Measurements from ENCODE around the gene MYBPC1.
"Not testable (repeated sequence)": the region's sequence is repeated elsewhere in the genome, so short reads cannot be mapped to it uniquely, and the experiment has no call there.

MYBPC1 gene

DNA sequence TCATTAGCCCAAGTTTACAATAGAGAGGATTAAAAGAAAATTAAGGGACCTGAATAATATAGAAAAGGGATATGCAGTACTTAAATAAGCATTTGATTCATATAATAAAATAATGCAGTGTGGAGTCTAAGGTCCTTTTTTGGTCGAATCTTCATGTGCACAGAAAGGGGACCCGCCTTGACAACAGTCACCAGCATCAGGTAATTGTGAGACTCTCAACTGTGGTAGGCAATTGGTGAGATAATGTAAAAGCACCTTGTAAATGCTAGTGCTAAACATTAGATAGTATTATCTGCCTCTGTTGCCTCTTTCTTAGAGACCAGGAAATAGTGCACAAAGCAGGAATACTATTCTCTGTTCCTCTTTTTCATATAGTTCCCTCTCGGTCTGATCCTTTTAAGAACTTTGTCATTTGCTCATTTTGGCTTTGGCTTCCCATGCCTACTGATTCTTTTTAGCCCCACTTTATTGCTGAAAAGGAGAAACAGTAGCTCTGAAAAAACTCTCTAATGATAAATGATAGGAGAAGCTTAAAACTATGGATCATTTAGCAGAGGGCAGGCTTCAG is 120.2 kb downstream of the MYBPC1 start:
- peaks cover 11% of the 10 kb centered on the region for H3K4me1 ChIP-seq (ENCODE audit: insufficient read depth, low read length)
- no peak overlapping the region for H2AFZ ChIP-seq (ENCODE audit: low read depth, low read length)
- no peaks in the 10 kb centered on the region for H3K36me3 ChIP-seq (ENCODE audit: insufficient read depth, low read length)
- H3K27me3 ChIP-seq (ENCODE audit: insufficient read depth, low read length): no peaks in the 10 kb centered on the region
- H3K4me3 ChIP-seq (ENCODE audit: low read length): no peak overlapping the region
- H3K9me3 ChIP-seq (ENCODE audit: low read length): no peaks in the 10 kb centered on the region

DNA sequence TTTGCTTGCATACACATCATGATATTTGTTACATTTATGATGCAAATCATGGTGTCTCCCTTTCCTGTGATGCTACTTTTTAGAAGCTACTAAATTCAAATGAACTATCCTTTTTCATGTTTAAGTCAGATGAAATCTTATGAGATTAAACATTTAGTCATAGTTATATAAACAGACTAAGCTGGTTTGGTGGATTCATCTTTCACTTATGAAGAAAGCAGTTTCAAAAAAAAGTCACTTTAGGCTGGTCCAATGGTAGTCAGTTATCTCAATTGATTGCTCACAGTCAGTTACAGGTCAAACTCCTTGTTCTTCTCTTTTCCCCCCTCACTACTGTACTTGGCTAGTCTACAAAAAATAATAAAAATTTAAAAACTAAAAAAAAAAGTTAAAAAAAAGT is 124.8 kb downstream of the MYBPC1 start:
- Histone ChIP-seq H3K9me3 (ENCODE audit: low read length) (no peaks in the 10 kb centered on the region), H2AFZ (ENCODE audit: low read depth, low read length) (no peak overlapping the region), H3K36me3 (ENCODE audit: insufficient read depth, low read length) (peaks cover 2% of the 10 kb centered on the region), H3K4me1 (ENCODE audit: insufficient read depth, low read length) (no peaks in the 10 kb centered on the region), H3K27me3 (ENCODE audit: insufficient read depth, low read length) (no peaks in the 10 kb centered on the region), H3K4me3 (ENCODE audit: low read length) (no peak overlapping the region)

DNA sequence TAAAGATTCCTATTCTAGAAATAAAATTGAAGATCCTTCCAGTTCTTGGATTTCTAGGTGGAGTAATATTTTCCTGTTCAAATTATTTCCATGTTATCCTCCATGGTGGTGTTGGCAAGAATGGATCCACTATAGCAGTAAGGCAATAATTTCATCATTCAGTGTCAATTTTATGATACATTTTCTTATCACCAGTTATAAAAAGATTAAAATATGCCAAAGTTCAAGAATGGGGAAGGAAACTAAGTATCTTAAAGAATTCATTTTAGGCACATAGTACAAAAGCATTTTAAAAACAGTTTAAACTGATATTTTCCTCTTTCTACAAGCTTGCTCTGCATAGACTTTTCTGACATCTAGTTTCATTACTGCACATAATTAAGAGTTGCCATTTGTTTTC is 125.3 kb downstream of the MYBPC1 start:
- Histone ChIP-seq H3K9me3 (ENCODE audit: low read length) (no peaks in the 10 kb centered on the region), H2AFZ (ENCODE audit: low read depth, low read length) (no peak overlapping the region), H3K36me3 (ENCODE audit: insufficient read depth, low read length) (peaks cover 2% of the 10 kb centered on the region), H3K27me3 (ENCODE audit: insufficient read depth, low read length) (no peaks in the 10 kb centered on the region), H3K4me3 (ENCODE audit: low read length) (no peak overlapping the region), H3K4me1 (ENCODE audit: insufficient read depth, low read length) (no peaks in the 10 kb centered on the region)

DNA sequence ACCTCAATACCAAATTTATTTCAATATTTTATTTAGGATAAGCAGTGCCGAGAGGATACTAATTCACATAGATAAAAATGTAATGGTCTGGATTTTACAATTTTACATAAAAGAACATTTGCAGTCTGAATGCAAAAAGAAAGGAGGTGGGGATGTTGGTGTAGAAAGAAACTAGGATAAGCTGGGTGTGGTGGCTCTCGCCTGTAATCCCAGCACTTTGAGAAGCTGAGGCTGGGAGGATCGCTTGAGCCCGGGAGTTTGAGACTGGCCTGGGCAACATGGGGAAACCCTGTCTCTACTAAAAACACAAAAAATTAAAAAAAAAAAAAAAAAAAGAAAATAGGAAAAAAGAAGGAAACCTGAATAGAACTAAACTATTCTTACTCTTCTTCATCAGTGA is 127.6 kb downstream of the MYBPC1 start:
- no peaks in the 10 kb centered on the region for H3K9me3 ChIP-seq (ENCODE audit: low read length)
- no peaks in the 10 kb centered on the region for H3K4me1 ChIP-seq (ENCODE audit: insufficient read depth, low read length)
- H2AFZ ChIP-seq (ENCODE audit: low read depth, low read length): no peak overlapping the region
- no peaks in the 10 kb centered on the region for H3K27me3 ChIP-seq (ENCODE audit: insufficient read depth, low read length)
- H3K4me3 ChIP-seq (ENCODE audit: low read length): no peak overlapping the region
- peaks cover 6% of the 10 kb centered on the region for H3K36me3 ChIP-seq (ENCODE audit: insufficient read depth, low read length)

DNA sequence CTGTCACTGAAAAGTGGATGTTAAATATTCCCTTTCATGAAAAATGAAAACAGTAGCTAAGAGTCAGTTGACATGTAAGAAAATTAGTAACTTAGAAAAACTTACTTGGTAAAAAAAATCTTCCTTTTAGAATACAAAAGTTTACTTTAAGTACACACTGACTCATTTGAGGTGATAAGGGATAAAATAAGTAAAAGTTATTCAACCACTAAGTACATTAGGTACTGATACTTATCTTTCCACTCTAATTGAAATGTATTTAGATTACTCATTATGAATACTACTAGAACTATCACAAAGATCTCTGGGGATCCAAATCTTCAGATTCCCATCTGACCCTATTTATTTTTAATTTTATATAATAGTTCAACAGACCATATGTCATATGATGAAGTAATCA is 132.3 kb downstream of the MYBPC1 start:
- Histone ChIP-seq H3K36me3 (ENCODE audit: insufficient read depth, low read length) (peaks cover 3% of the 10 kb centered on the region), H3K4me1 (ENCODE audit: insufficient read depth, low read length) (no peaks in the 10 kb centered on the region), H2AFZ (ENCODE audit: low read depth, low read length) (no peak overlapping the region), H3K27me3 (ENCODE audit: insufficient read depth, low read length) (no peaks in the 10 kb centered on the region), H3K4me3 (ENCODE audit: low read length) (no peak overlapping the region), H3K9me3 (ENCODE audit: low read length) (no peaks in the 10 kb centered on the region)

DNA sequence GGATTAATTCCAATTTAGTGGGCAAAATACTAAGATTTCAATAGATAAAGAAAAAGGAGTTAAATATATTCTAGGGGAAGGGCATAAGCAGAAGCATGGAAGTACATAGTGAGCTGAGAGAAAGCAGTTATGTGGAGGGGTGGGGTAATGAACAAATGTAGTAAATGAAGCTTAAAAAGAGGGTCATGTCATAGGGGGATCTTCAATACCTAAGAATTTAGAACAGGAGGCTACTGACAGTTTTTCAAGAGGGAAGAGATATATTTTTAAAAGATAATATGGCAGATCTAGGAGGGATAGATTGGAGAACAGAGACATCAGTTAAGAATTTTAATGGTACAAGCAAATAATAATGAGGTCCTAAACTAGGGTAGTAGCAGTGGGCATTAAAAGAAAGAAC is 135.1 kb downstream of the MYBPC1 start:
- Histone ChIP-seq H3K4me3 (ENCODE audit: low read length) (no peak overlapping the region), H3K27me3 (ENCODE audit: insufficient read depth, low read length) (no peaks in the 10 kb centered on the region), H3K4me1 (ENCODE audit: insufficient read depth, low read length) (no peaks in the 10 kb centered on the region), H3K9me3 (ENCODE audit: low read length) (no peaks in the 10 kb centered on the region), H3K36me3 (ENCODE audit: insufficient read depth, low read length) (peaks cover 3% of the 10 kb centered on the region), H2AFZ (ENCODE audit: low read depth, low read length) (no peak overlapping the region)

DNA sequence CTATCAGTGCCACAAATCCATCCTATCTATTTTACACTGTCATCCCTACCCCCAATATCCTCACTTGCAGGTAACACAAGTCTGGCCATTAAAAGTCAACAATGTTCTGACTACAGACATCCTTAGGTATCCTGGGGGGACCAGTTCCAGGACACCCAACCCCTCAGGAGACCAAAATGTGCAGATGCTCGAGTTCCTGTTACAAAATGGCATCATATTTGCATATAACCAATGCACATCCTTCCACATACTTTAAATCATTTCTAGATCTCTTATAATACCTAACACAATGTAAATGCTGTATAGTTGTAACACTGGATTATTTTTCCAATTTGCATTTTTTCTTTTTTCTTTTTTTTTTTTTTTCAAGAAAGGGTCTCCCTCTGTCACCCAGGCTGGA is 137.5 kb downstream of the MYBPC1 start:
- Histone ChIP-seq H3K36me3 (ENCODE audit: insufficient read depth, low read length) (no peaks in the 10 kb centered on the region), H3K27me3 (ENCODE audit: insufficient read depth, low read length) (no peaks in the 10 kb centered on the region), H3K4me1 (ENCODE audit: insufficient read depth, low read length) (no peaks in the 10 kb centered on the region), H2AFZ (ENCODE audit: low read depth, low read length) (no peak overlapping the region), H3K4me3 (ENCODE audit: low read length) (no peak overlapping the region), H3K9me3 (ENCODE audit: low read length) (no peaks in the 10 kb centered on the region)

DNA sequence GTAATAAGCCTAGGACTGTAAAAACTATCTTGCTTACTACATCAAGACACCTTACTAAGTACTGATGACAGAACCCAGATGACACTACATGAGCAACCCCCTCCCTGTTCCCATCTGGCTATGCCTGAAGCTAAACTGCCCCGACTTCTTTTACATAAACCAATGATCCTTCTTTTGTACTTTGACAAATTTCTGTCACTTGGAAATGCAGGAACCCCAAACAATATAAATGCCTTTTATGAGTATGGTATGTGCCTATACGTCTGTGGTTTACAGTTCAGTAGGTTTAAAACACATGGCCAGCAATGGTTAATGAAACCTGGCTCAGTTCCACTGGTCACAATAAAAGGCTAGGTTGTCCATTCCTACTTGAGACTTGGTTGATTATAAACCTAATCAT is 138.4 kb downstream of the MYBPC1 start:
- Histone ChIP-seq H3K4me3 (ENCODE audit: low read length) (no peak overlapping the region), H2AFZ (ENCODE audit: low read depth, low read length) (no peak overlapping the region), H3K36me3 (ENCODE audit: insufficient read depth, low read length) (no peaks in the 10 kb centered on the region), H3K27me3 (ENCODE audit: insufficient read depth, low read length) (no peaks in the 10 kb centered on the region), H3K9me3 (ENCODE audit: low read length) (no peaks in the 10 kb centered on the region), H3K4me1 (ENCODE audit: insufficient read depth, low read length) (no peaks in the 10 kb centered on the region)

DNA sequence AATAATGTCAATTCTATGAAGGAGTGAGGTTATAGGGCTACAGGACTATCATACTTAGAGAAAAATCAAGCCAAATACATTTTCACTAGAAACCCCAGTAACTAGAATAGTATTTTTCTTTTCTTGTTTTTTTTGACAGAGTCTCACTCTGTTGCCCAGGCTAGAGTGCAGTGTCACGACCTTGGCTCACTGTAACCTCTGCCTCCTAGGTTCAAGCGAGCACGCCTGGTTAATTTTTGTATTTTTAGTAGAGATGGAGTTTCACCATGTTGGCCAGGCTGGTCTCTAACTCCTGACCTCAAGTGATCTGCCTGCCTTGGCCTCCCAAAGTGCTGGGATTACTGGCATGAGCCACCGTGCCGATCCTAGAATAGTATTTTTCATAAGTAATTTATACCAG is 139.7 kb downstream of the MYBPC1 start:
- H3K4me1 ChIP-seq (ENCODE audit: insufficient read depth, low read length); H3K9me3 ChIP-seq (ENCODE audit: low read length); H3K4me3 ChIP-seq (ENCODE audit: low read length); H2AFZ ChIP-seq (ENCODE audit: low read depth, low read length); H3K36me3 ChIP-seq (ENCODE audit: insufficient read depth, low read length); H3K27me3 ChIP-seq (ENCODE audit: insufficient read depth, low read length): not testable (repeated sequence)

Measured in neuron (in vitro differentiated cells).